Left cardiac atrium (tissue), 4 donors: ENCODE measurements around the gene TCN2. TPM values are rescaled to one million over a fixed set of nuclear protein-coding genes. Genes with fewer than 3 reads are reported as not detected.
A peak's percentile ranks its signal among the peaks of the same experiment; 100 is the strongest.
"Not testable (repeated sequence)": the region's sequence is repeated elsewhere in the genome, so short reads cannot be mapped to it uniquely, and the experiment has no call there.

Experiments
- ATAC-seq, 2 donors: fragments of 200-7000 bp; cut with Tn5 transposase; one replicate each; pipeline ENCODE4 v1.9.1; 2020; ENCODE audit warnings: mild to moderate bottlenecking in 2 of 2, moderate library complexity in 2 of 2
- DNase-seq: peaks from one replicate; pipeline ENCODE4 v3.0.0-alpha.2; 2020
- intact Hi-C, 2 donors: fragments of 100-400 bp; cut with DNase I; formaldehyde crosslinking; loops; one replicate each; pipeline versions ENCODE4 v1.14.1 to v1.15.1; 2022 to 2023
- total RNA-seq, 2 donors: library from RNA; stranded (reverse); fragmentation: NEBNext Ultra II Directional; extraction: Animal tissue kit (Norgen Biotek cat#: 25700); gene quantifications; one replicate each; pipeline ENCODE4 v1.2.1, GENCODE V29; 2021
- donor health status: DM: no; HTN: yes; CAD: no.
- donor health status: DM: no; HTN: yes; CAD: no; lungs with severe emphysema.
- donor health status: DM: yes; HTN: yes; CAD: no.
- donor health status: Dilated cardiomyopathy.

TCN2 gene
- total RNA-seq, 2 donors from 2014 or later, result 20.9 to 21.3 TPM

GRCh38 chr22:30665786-30666185 is 58.8 kb downstream of the TCN2 start:
- no peak for DNase-seq
- intact Hi-C loops, result no loop called here
- ATAC-seq, result no peak

GRCh38 chr22:30667107-30667493 is 60.1 kb downstream of the TCN2 start:
- DNase-seq (no peak), ATAC-seq (no peak)
- intact Hi-C loops, result no loop called here

GRCh38 chr22:30667494-30668385 is 60.8 kb downstream of the TCN2 start, which contains the start of gene DUSP18:
TSS of gene DUSP18 (minus strand) at chr22:30667875. CDS start at chr22:30664003, 3,872 bp downstream.
- DNase-seq (peak; percentile 94), ATAC-seq (peak; percentile 99)
- intact Hi-C loops, result no loop called here

GRCh38 chr22:30668386-30668710 is 61.4 kb downstream of the TCN2 start:
- no peak for ATAC-seq
- intact Hi-C loops, result no loop called here

GRCh38 chr22:30671071-30671470 is 64.1 kb downstream of the TCN2 start:
- intact Hi-C loops, result no loop called here
- ATAC-seq (no peak), DNase-seq (no peak)

More at GRCh38 chr22:30668386-30668710, 61.4 kb downstream of the TCN2 start:
- no peak for DNase-seq

- DNase-seq, result no peak
- ATAC-seq, result no peak
- intact Hi-C loops, result no loop called here
These were observed 66.2 kb downstream of the TCN2 start for GRCh38 chr22:30673136-30673535.

GRCh38 chr22:30674482-30674881 is 67.5 kb downstream of the TCN2 start:
- intact Hi-C loops, result no loop called here
- ATAC-seq, result no peak
- DNase-seq, result no peak

GRCh38 chr22:30675436-30675835 is 68.5 kb downstream of the TCN2 start:
- intact Hi-C loops, result no loop called here
- DNase-seq (no peak), ATAC-seq (no peak)

GRCh38 chr22:30676565-30676964 is 69.6 kb downstream of the TCN2 start:
- intact Hi-C loops, DNase-seq, ATAC-seq: not testable (repeated sequence)

Other genes with a start within 250 kb of the TCN2 start
- gene RNF215, start 219.8 kb upstream of the TCN2 start, total RNA-seq, result 10 to 100 TPM in 1 of 2 donors, 1 to 10 TPM in 1; 7.5 to 12.9 TPM
- 1 to 10 TPM; 2.1 to 5.7 TPM for gene SEC14L2, start 210.2 kb upstream of the TCN2 start, total RNA-seq
- 10 to 100 TPM; 21.4 to 33.8 TPM for gene MTFP1, start 181.4 kb upstream of the TCN2 start, total RNA-seq
- gene SEC14L3, start 135.2 kb upstream of the TCN2 start, total RNA-seq, result not detected
- not detected for gene SEC14L4, start 101.5 kb upstream of the TCN2 start, total RNA-seq
- under 1 TPM; 0.08 to 0.56 TPM for gene SEC14L6, start 60.4 kb upstream of the TCN2 start, total RNA-seq
- under 1 TPM; 0.29 to 0.39 TPM for gene GAL3ST1, start 32.5 kb upstream of the TCN2 start, total RNA-seq
- gene PES1, start 15.3 kb upstream of the TCN2 start, total RNA-seq, result 10 to 100 TPM; 23.0 to 38.9 TPM
- gene SLC35E4, start 28.6 kb downstream of the TCN2 start, total RNA-seq, result 1 to 10 TPM; 2.3 to 5.3 TPM
- gene DUSP18, start 60.7 kb downstream of the TCN2 start, total RNA-seq, result 1 to 10 TPM; 3.8 to 5.6 TPM
- 10 to 100 TPM in 1 of 2 donors, 1 to 10 TPM in 1; 4.9 to 11.6 TPM for gene OSBP2, start 87.7 kb downstream of the TCN2 start, total RNA-seq